Kidney glomerular epithelial cell (primary cell): Measurements from ENCODE around the gene PTRH2.
A peak's percentile ranks its signal among the peaks of the same experiment; 100 is the strongest.
"Not testable (repeated sequence)": the region's sequence is repeated elsewhere in the genome, so short reads cannot be mapped to it uniquely, and the experiment has no call there.

Experiments used
- DNase-seq: peaks from one replicate; lab custom pipeline; 2025; lab: John Stamatoyannopoulos, UW

PTRH2 gene

DNA sequence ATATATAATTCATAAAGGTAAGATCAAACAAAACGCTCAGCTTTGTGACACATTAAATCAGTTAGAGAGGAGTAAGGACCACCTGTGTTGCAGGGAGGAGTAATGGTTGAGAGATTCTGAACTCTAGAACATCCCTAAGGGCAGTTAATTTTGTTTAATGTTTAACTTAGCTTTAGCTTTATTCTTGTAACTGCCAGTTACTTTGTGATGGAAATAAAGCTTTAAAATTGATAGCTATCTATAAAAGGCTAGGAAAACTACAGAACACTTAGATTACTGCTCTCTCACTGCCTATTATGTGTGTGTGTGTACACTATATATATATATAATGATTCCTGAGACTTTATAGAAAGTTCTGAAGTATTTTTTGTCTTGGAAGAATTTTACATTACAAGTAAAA, 37.8 kb downstream of the PTRH2 start:
- DNase-seq = peak; percentile 73

DNA sequence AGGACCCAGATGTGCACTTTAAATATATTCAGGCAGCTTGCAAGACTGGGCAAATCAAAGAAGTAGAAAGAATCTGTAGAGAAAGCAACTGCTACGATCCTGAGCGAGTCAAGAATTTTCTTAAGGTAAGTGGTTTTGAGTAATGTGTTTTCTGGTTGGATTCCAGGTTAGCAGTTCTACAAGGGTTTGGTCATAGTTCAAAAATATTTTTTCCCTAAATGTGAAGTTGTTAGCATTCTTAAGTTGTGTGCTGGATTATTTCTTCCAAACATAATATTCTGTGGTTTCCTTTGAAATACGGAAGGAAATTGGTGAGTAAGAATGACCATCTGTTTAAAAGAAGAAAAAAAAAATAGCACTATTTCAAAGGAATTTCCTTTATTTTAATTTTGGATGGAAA, 38.4 kb downstream of the PTRH2 start:
- DNase-seq = peak; percentile 90

DNA sequence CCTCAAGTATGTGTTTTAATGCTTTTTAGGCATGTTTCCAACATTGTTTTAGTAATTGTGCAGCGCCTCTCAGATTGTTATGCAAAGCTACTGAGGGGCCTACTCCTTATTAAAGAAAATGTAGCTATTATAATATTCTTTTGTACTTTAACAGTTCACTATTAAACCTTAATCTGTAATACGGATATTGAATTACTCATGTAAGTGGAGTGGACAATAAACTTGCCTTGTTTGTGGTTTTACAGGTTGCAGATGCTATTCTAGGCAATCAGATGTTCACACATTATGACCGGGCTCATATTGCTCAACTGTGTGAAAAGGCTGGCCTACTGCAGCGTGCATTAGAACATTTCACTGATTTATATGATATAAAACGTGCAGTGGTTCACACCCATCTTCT, 41.0 kb downstream of the PTRH2 start:
- DNase-seq = no peak

DNA sequence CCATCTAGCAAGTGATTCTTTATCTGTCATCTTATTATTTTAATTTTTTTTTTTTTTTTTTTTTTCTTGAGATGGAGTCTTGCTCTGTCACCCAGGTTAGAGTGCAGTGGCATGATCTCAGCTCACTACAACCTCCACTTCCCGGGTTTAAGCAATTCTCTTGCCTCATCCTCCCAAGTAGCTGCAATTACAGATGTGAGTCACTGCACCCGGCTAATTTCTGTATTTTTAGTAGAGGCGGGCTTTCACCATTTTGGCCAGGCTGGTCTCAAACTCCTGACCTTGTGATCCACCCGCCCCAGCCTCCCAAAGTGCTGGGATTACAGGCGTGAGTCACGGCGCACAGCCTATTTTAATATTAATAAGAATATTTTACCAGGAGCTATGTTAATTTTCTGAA, 50.6 kb downstream of the PTRH2 start:
- not testable (repeated sequence) for DNase-seq

DNA sequence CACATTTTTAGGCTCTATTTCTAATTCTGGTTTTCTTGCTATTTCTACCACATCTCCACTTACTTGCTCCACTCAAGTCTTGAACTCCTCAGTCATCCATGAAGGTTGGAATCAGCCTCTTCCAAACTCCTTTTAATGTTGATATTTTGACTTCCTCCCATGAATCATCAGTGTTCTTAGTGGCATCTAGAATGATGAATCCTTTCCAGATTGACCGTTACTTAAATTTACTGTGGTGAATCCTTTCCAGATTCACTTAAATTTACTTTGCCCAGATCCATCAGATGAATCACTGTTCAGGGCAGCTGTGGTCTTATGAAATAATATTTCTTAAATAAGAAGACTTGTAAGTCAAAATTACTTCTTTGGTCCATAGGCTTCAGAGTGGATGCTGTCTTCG, 55.1 kb downstream of the PTRH2 start:
- DNase-seq = no peak

DNA sequence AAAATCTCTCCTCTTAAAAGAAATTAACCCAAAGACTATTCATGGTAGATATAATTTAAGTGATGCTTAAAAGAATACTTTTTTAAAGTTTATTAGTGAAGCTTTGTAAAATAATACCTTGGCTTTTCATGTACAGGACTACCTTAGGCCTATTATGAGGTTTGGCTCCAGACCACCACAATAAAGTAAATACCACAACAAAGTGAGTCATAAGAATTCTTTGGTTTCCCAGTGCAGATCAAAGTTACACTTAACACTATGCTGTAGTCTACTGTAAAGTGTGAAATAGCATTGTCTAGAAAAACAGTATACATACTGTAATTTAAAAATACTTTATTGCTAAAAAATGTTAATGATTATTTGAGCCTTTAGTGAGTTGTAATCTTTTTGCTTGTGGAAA, 55.9 kb downstream of the PTRH2 start:
- no peak for DNase-seq

DNA sequence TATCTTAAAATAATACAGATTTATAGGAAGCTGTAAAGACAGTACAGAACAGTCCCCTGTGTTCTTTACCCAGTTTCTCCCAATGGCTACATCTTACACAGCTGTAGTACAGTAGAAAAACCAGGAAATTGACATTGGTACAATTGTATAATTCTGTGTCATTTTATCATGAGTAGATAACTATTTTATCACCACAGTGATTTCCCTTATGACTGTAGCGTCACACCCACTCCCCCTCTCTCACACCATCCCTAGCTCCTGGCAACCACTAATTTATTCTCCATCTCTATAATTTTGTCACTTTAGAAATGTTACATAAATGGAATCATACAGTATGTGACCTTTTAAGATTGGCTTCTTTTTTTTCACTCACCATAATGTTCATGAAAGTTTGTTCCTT, 56.6 kb downstream of the PTRH2 start:
- no peak for DNase-seq

DNA sequence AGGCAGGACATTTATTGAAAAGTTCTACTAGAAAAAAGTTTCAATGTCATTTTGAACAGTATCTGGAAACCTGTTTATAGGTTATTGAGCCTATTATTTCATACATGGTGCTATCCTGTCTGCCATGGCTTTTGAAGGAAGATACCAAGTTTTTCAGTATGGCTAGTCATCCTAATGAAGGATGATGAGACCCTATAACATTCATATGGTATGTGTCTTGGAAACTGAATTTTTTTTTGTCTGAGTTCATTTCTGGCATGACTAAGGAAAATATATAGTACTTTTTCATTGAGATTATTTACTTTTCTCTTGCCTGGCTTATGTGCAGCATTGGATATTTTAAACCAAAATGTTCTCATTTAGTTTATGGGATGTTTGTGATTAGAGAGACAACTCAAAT, 57.3 kb downstream of the PTRH2 start:
- DNase-seq = no peak
